HG03439 (cell line): ENCODE data around the gene GRPEL1.
"Not testable (repeated sequence)": the region's sequence is repeated elsewhere in the genome, so short reads cannot be mapped to it uniquely, and the experiment has no call there.

Experiments used
- ATAC-seq: cut with Tn5 transposase; IDR thresholded peaks from one replicate; pipeline ENCODE4 v1.9.1; 2021; ENCODE audit warnings: mild to moderate bottlenecking, moderate library complexity; ENCODE audit not compliant: unreplicated experiment

The GRPEL1 gene

DNA sequence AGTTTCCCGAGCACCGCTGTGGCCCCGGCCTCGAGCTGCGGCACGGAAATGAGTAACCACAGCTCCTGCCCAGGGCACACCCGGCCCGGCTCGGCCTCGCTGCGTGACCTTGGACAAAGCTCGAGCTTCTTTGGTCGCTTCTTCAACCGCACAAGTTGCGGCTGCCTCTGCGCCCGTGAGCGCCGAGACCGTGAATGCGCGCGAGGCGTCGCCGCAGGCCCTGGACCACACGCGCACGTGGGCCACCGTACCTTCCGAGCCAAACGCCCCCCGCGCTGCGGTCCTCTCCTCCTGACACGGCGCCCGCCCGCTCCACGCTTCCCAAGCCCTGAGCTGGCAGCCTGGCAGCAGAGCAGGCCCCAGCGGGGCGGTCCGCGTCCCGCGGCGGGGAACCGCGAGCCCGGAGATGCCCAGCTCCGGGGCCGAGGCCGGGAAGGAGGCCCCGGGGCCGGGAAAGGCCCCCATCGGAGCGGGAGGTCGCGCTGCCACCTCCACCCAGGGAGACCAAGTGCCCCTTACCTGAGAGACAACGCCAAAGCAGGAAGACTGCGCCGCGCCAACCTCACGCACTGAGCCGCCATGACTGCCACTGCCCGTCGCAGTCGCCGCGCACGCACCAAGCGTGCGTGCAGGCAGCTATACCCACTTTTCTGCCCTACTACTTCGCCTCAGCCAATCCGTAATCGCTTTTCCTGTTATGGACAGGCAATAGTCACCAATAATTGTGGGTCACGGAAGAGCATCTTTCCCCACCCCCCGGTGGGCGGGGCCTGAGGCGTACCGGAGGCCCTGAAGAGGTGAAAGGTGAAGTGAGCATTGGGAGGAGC lies at the start of gene GRPEL1:
TSS of gene GRPEL1 (minus strand) at position 613 of the 827 bp plus-strand sequence. CDS start at position 581, 32 bp downstream.
- peak; percentile 92 for ATAC-seq

DNA sequence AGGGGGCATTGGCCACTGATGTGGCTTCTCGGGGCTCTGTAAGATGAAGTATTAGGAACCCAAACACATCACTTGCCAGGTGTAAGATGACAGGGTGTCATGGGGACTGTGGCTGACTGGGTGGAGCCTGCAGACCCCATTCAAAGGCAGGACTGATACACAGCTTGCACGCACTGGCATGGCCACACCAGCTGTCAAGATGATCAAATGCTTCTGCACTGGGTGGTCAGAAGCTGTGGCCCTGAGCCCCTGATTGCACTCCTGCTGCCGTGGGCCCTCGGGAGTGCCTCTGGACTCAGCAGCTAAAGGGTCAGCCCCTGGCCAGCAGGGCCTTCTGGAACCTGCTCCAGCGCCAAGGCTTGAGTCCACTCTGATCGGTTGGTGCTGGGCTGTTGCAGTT lies 48.8 kb upstream of the GRPEL1 start:
- no peak for ATAC-seq

DNA sequence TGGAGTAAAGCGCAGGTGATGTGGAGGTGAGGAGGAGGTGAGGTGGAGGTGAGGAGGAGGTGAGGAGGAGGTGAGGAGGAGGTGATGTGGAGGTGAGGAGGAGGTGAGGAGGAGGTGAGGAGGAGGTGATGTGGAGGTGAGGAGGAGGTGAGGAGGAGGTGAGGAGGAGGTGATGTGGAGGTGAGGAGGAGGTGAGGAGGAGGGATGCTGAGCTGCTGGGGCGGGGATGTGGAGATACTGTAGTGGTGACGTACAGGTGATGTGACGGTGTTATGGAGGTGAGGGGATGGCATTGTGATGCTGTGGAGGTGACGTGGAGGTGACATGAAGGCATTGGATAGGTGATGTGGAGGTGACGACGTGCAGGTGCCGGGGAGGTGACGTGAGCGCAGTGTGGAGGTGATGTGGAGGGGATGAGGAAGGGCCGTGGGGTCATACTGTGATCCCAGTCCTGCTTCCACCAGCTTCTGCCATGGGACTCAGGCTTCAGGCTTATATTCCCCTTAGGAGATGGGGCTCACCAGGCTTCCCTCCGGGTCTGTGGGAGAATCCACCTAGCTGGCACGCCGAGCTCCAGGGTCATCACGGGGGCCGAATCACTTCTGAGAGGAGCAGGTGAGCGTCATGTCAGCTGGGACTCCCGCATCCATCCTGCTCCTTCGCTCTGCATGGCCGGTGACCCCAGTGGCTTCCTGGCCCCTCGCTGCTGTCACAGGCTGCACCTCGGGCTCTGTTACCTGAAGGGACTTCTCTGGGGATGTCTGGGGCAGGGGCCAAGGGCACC lies 47.9 kb upstream of the GRPEL1 start:
- ATAC-seq = no peak

DNA sequence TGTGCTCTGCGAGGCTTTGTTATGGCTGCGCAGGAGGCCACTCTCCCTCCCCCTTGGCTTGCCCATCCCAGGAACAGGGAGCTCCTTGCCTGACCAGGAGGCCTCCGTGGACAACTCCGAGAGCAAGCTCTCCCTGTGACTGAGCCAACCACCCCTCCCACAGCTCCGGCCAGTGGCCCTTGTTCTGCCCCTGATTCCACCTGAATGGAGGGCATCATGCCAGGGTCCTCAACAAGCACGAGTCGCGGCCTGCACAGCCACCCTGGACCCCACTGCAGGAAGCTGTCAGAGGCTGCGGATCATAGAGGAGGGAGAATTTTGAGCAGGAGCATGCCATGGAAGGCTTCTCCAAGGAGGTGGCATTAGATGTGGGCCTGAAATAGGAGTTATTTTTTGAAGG lies 44.8 kb upstream of the GRPEL1 start:
- ATAC-seq = no peak

DNA sequence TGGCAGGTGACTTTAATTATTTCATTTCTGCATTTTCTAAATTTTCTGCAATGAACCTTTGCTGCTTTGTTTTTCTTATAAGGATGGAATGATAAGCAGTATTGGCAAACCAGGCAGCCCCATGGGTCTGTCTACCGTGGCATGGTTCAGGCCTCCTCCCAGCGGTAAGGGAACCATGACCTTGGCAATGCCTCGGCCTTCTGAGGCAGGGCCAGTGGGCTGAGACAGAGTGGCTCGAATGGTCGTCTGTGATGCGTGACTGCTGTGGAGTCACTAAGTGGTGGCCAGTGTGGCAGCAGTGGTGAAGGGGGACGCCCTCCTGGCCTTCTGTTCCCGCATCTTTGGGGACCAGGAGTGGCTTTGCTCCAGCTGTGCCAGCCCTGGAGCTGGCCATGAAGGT lies 43.6 kb upstream of the GRPEL1 start:
- no peak for ATAC-seq

DNA sequence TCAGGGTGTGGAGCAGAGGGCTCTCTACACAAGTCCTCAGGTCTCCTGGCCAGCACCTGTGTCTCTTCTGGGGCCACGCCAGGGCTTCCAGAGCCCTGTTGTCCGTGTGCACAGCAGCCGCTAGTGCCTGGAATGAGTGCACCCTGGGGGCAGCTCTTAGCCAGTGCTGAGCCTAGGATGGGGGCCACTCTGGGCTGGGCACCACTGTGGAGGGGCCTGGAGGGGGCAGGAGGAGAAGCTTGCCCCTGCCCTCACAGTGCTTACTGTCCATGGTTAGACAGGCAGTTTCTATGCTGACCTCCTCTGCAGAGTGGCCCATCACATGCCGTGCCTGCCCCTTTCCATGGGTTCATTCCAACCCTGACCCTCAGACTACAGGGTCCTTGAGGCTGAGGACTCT lies 42.7 kb upstream of the GRPEL1 start:
- no peak for ATAC-seq

DNA sequence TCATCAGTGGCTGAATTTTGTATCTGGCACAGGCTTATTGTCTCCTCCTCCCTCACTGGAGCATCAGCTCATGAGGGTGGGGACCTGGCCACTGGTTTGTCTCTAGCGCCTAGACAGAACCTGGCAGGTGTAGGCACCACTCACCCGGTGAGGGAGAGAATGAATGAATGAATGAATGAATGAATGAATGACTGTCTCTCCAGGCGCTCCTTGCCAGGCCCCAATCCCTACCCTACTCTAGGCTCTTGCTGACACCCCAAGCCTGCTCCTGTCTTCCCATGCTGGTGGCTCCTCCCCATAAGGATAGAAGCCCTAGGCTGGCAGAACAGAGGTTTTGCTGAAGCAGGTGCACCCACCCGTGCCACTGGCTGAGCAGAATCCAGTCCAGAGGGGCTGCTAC lies 41.3 kb upstream of the GRPEL1 start:
- ATAC-seq = no peak

DNA sequence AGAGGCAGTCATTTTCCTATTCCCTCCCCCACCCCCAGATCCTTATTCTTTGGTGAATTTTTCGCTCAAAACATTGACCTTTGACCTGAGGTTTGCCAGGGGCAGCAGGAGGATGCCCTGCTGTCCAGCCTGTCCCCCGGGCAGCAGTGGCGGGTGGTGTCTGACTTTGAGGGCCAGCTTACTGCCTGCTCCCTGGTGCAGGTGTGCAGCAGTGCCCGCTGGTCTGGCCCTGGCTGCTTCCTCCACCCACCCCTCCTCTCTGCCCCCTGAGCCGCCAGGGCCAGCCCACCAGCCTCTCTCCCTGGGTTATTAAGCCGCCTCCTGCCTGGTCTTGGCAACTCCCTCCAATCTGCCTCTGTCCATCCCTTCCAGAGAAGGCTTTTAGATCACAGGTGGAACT lies 40.8 kb upstream of the GRPEL1 start:
- no peak for ATAC-seq

DNA sequence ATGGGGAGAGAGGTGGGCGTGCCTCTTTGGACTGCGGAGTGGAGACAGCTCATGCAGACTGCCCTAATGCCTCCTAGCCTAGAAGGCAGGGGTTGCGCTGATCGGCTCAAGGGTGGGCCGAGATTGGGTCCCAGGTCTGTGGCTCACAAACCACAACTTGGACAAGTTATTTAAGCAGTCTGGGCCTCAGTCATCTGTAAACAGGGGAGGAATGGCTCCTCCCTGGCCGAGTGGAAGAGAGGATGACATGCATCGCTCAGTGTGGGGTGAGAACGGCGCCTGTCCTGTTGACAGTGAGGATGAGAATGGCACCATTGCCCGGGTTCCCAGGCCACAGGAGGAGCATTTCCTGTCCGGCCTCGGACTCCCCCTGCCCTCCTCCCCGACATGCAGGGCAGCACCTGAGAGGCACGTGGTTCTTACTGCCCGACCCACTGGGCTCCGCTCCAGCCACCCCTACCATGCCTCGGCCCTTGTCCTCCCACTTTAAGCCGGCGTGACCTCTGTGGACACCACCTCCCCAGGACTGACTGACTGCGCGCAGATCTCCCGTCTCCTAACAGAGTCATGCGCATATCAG lies 40.3 kb upstream of the GRPEL1 start:
- ATAC-seq = no peak

DNA sequence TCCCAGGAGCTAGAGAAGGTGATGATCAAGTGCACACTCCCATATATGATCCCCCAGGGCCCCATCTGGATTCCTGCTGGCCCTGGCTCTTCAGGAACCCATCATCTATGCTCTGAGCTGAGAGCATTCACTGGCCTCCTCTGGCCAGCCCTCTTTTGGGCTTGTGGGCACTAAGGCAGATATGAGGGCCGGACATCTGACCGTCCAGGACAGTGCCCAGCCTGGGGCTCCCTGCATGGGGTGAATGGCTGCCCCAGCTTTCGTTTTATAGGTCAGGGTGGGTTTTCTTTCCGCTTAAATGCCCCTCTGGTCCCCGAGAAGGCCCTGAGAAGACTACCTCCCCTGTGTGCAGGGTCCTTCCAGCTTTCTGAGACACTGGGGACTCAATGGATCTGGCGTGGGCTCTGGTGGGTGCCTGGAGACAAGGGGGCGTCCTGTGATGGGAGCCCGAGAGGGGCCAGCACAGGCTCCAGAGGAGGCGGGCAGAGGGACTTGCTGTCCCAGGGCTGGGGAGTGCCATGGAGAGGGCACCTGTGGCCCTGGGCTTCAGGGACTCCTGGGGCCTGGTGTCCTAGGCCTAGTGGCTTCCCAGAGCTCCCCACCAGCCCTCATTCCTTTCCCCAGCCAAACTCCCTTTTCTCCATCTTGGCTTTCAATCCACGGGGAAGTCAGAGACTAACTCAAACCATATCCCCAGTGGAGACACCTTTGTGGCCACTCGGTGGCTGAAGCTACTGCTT lies 39.5 kb upstream of the GRPEL1 start:
- ATAC-seq = no peak

DNA sequence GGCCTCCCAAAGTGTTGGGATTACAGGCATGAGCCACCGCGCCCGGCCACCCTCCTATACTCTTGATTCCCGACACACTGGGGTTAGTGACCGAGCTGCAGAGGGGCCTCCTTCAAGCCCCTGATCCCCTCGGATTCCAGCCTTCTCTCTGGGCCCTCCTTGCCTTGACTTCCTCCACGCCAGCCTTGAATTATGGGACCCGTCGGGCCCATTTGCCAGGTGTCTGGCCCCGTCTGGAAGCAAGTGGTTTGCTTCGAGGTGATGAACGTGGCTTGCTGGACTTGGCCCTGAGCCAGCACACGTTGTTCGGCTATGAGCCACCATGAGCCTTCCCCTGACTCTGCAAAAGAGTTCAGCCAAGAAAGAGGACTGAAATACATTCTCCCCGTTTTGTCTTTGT lies 37.4 kb upstream of the GRPEL1 start:
- no peak for ATAC-seq

DNA sequence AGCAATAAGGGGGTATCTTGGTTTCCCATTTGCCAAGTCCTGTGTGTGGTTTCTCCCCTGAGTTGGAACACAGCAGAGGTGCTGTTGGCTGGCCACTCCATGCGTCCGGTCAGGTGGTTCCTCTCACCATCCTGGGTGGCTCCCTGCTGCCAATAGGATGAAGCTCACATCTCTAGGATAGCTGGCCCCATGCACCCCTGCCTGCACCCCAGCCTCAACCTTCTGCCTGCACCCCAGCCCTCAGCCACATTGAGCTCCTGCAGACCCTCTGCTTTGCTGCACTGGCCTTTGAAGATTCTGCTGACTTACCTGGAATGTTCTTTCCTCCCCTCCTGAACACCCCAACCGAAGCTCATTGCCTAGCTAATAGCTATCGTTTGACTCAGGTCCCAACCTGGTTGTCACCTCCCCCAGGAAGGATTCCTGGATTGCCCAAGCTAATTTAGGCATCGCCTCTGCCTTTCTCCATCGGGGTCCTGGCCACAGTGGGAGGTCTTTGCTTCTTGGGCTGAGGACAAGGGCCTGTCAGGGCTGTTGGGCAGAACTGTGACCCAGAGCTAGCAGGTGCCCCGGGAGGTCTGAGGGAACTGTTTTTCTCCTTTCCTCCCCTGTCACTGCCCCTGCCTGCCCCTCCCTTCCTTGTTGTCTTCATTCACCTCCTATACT lies 36.6 kb upstream of the GRPEL1 start:
- ATAC-seq = no peak

DNA sequence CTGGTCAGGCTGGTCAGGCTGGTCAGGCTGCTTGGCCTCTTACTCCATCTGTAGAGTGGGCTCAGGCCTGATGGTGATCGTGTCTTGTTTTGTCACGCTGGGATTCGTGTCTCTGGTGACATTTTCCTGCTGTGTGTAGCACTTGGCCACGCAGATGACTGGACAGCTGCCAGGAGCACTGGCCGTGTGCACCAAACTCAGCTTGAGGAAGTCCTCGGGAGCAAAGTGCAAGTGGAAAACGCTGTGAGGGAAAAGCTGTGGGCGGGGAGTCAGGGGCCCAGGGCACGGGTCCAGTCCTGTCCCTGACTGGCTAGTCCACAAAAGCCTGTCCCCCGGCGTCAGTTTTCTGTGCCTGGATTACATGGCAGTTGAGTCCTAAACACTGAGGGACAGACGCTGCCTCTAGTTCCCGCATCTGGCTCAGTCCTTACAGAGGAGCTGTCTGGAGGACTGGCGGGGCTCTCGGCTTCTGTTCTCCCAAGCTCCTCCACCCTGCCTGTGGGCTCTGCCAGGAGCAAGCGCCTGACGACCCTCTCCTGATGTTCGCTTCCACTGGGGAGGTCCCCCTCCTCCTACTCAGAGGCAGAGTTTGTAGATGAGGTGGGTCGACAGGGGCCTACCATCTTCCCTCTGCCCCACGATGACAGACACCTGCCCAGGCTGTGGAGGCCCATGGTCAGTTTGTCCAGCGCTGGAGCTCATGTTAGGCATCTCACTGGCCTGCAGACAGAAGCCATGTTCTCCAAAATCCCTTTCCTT lies 35.9 kb upstream of the GRPEL1 start:
- no peak for ATAC-seq

DNA sequence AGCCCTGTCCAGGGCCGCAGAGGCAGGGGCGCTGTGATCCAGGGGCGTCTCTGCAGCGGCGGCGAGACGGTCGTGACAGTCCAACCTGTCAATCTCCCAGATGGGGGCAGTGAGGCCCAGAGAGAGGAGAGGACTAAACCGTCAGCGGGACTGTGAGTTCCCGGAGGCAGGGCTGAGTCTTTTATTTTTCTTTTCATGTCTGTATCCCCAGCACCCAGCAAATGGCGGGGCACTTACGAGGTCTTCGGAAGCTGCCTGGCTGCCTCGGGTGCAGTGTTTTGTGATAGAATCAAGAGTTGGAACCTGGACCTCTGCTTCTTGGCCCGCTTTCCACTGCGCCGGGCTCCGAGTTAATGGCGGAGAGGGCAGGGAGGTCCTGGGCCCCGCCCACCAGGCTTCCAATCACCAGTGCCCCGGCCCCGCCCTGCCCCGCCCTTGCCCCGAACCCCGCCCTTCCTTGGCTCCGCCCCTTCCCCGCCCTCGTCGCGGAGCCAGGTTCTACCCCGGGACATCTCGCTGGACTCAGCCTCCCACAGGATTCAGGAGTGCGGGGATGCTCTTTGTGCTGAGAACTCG lies 35.3 kb upstream of the GRPEL1 start:
- ATAC-seq = peak; percentile 88

DNA sequence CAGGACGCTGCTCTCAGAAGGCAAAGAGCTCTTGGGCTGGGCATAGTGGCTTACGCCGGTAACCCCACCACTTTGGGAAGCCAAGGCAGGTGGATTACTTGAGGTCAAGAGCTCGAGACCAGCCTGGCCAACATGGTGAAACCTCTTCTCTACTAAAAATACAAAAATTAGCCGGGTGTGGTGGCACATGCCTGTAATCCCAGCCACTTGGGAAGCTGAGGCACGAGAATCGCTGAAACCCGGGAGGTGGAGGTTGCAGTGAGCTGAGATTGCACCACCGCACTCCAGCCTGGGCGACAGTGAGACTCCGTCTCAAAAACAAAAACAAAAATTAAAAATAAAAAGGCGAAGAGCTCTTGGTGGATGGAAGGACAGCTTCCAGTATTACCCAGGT lies 34.6 kb upstream of the GRPEL1 start:
- not testable (repeated sequence) for ATAC-seq

DNA sequence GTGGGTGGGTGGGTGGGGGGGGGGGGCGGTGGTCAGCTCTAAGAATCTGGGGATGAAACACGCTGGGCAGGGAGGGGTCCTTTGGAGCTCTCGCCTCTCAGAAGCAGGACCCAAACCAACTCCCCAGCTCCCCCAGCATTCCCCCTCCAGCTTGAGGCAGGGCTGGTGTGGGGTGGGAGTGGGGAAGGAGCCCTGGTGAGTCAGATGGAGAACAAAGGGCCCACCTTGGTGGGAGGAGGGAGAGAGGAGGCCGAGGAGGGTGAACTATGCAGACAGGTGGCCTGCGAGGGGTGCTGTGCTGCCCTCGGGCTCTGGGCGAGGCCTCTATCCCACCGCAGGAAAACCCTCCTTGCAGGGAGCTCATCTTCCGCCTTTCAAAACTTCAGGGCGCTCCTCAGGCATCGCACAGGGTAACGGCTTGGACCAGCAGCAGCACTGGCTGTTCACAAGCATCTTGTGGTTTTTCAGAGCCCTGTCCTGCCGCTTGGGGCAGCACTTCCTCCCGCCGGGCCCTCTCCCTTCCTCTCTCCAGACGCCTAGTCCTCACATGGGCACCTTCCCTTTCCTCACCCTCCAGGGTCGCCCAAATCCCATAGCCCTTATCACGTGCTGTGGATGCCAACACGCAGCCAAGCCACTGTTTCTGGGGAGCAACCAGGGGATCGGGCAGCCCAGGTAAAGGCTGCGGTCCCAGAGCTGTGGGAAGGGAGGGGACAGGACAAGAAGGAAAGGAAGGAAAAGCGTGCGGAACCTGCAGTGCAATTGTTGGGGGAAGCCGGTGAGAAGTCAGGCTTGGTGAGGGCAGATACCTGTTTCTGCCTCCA lies 34.0 kb upstream of the GRPEL1 start:
- ATAC-seq = peak; percentile 64

DNA sequence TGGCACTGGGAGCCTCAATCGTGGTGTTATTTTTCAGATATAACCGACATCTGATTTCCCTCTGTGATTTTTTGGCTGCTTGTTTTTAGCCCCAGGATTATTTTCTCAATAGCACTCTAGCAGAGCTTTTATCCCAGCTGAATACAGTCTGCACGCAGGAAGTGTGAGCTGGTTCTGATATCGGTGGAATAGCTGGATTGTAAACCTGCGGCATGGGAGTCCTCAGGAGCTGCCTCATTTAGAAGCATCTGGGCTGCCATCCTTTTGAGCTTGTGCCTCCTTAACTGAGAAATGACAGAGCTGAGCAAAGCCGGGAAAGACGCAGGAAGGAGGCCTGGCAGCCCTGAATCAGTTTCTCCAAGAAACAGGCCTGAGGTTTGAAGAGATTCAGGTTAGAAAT lies 28.4 kb upstream of the GRPEL1 start:
- ATAC-seq = no peak

DNA sequence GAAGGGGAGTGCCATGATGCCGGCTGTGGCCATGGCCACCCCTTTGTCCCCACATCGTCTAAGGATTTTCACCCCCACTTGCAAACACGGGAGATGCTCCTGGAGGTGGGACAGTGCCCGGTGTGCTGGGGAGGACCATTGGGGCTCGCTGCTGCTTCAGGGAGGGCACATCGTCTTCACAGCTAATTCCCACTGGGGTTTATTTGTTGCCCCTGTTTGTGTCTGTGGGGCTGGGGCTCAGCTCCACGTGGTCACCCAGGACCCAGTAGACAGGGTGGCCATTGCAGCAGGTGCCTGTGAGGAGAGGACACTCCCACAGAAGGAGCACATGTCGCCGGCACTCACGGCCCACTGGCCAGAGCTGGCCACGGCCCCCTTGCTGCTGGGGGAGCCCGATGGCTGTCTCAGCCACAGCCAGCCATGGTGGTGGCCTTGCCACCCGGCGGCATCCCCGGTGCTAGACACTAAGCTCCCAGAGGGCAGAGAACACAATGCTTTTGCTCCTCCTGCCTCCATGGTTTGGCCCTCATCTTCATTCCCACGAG lies 27.8 kb upstream of the GRPEL1 start:
- no peak for ATAC-seq
